Stimulated activated CD4-positive, alpha-beta T cell treated with anti-CD3 and anti-CD28 coated beads, Interleukin-2, amount 100 ng/mL, for 48 hours (primary cell): Measurements from ENCODE around the gene P2RY14.
A peak's percentile ranks its signal among the peaks of the same experiment; 100 is the strongest.

Source experiments
- DNase-seq, 2 donors: peaks; one replicate each; pipeline ENCODE4 v3.0.0-alpha.2; 2020

Gene P2RY14

DNA sequence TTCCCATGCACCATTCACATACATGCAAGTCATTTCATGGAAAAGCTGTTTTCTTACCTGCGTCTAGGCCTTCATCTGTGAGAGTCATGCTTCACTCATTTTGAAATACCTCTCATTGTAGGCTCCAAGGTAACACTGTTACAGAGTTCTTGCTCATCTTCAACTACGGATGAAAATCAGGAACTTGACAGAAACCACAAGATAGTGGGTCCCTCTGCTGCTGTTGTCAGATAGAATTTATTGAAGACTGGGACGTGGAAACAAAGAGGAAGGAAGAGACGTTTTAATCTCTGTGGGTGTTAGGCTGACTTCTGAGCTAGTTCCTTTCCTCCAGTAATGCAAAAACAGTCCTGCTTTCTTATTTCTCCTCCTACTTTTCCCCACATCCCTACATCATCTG is at the start of gene P2RY14:
Gene P2RY14, minus strand, starts transcription at position 313 of the 400 bp plus-strand sequence. CDS start 64,226 bp downstream, outside the sequence.
- no peak for DNase-seq

DNA sequence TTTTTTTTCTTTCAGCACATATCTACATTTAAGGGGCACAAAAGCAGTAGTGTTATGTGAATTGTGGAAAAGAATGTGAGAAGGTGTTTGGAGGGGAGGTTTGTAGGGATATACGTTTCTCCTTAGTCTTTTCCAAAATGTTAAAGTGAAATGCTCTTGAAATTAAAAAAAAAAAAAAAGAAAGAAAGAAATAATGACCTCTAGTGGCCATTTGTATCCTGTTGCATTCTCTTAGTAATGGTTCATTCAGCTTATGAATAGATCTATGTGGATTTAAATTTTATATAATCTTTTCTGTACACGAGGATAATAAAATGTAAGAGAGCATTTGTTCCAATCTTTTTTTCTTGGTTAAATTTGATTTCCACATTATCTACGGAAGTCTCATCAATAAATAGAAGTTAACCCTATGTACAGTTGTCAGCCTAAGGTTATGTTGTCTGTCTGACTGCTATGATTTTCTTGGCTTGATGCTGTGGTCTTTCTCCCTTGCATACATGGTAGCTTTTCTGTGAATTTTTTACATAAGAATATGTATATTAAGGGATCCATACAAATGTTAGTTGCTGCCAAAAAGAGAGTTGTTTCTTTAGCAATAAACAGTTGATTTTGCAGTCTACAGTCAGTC is 49.3 kb upstream of the P2RY14 start:
- no peak for DNase-seq

DNA sequence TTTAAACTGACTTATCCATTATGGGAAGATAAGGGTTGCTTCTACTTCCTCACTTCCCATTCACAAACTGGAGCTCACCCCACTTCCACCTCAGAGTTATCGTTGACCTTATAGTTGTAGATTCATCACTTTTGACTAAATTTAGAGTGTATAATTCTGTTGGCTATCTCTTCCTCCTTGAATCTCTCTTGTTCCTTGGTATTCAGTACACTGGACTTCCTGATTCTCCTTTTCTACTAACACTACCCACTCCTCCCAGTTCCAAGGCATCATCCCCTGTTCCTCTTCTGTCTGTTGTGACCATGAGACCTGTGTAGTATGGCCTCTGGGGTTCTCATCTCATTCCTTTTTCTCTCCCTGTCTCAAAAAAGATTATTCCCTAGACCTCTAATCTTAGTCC is 44.2 kb upstream of the P2RY14 start:
- no peak for DNase-seq

DNA sequence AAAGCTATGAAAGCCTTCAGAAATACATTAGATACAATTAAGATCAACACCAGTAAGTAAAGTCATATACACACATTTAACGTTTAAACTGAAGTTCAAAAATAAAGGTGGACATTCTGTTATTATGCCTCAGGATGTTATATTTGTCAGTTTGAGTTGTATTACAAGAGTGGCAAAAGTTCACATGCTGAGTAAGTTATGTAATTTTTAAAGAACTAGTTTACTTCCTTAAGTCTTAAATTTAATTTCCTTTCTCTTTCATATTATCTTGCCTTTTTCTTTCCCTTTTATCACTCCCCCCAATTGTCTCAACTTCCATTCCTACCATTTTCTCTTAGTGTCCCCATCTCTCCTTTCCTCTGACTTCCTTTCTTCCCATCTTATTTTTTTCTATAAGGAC is 43.2 kb upstream of the P2RY14 start:
- DNase-seq, result no peak

DNA sequence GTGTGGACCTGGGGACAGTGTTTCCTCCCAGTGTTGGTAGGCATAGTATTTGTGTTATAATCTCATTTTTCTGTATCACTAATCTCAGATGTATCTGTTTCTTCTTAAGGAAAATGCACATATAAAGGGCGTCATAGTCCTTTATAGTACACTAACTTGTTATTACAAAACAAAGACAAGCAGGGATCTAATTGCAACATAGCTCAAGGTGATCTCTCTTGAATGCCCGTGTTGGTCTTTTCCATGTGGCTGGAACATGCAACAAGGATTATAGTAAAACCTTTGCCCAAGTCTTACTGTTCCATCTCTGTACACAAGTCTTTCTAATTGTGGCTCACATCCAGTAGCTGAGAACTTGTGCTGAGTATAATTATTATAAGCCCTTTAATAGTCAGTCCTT is 41.8 kb upstream of the P2RY14 start:
- DNase-seq, result no peak

DNA sequence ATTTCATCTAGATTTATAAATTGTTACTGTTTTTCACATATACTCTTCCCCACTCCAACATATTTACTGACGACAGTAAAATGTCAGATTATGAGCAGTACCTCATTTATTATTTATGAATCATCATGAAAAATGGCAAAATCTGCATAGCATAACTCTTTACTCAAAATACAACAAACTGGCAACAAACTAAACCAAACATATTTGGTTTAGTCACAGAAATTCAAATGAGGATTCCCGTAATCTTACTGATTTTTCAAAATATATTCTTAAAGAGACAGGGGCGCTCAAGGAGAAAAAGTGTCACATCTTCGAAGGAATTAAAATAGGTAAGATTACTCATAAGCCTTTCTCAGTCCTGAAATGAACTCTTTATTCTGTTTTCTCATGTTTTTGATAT is 41.3 kb upstream of the P2RY14 start:
- DNase-seq, result no peak

DNA sequence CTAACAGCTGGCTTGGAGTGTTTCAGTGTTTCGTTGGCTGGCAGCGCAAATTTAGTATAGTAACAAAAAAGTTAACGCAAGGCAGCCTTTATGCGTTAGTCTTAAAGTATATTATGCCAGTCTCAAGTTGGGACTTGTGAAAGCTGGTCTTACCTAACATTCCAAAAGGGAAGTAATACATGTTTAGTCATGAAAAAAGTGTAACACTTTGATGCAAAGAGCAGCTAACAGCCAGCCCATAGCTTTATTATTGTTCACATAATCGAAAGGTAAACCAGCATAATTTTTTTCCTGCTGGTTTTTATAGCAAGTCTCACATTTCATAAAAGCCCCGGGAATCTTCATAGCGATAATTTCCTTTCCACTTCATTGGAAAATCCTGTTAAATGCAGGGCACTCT is 40.6 kb upstream of the P2RY14 start:
- no peak for DNase-seq

DNA sequence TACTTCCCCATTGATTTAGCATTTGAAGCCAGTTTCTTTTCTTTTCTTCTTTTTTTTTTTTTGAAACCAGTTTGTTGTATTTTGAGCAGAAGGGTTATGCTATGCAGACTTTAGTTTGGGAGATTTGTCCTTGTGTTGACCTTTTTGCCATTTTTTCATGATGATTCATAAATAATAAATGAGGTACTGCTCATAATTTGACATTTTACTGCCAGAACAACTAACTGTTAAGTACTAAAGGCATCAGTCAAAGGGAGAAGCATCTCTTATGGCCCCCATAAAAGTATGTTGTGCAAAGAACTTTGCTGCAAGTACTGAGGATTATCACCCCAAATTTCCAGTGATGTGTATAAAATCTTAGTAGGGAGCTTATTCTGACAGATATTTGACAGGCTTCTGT is 40.0 kb upstream of the P2RY14 start:
- DNase-seq, result no peak

DNA sequence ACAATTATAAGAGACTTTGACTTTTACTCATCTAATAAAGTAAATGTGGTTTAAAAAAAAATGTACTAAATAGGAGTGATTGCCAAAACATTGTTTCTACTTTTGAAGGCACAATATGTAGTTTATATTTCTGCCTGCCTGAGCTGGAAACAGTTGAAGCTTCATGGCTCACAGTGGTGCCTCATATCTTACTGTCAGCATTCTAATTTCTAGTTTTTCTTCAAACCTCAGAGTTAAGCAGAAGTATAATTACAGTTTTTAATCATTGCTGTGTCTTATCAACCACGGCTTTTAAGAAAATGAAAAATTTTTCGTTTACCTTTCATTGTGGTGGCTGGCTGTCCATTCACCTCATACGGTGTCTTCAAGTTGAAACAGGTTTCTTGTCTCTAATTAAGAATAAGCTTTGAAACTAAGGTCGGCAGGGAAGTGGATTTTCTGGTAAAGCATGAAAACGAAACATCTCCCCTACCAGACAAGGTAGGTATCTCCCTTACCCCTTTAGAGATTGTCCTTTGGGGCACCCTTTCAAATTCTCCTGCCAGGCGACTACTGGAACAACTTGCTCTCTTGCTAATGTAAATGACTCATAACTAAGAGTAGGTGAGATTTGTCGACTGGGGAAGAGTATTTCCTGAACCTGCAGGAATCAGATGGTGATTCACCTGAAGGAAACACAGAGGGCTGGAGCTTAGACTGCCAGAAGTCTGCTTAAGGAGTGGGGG is 38.1 kb upstream of the P2RY14 start, which contains the start of gene GPR87:
Gene GPR87, minus strand, starts transcription at position 554 of the 725 bp plus-strand sequence. CDS start 16,720 bp downstream, outside the sequence.
- DNase-seq, result no peak

DNA sequence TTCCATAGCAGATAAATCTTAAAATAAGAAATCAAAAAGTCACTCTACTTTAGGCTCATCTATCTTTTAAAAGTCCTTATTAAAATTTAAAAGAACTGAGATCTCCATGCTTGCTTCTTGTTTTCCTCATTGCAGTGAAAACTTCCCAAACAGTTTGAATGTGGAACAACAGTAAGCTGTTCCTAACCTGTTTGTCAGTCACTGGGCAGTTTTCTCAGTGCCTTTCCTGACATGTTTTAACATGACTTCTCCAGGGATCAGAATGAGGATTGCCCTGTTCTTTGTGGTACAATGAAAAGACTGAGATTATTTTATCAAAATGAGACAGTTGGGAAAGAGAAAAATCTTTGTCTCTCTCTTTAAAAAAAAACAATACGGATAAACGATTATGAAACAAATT is 37.5 kb upstream of the P2RY14 start:
- no peak for DNase-seq

DNA sequence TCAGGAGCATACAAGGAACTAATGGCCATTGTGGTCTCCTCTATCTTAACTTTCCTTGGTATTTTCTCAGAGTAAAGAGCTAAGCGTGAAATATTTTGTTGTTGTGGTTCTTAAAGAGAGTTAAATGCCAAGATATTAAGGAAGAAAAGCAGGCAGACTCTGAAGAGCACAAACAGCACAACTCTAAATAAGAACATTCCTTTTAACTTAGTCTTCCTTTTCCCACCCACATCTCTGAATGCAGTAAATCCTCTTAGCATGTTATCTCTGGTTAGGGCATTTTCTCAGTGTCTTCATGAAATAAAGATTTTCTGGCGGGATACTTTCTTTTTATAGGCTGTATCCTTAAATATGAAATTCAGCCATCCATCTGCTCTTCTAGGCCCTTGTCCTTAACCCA is 36.8 kb upstream of the P2RY14 start:
- no peak for DNase-seq

DNA sequence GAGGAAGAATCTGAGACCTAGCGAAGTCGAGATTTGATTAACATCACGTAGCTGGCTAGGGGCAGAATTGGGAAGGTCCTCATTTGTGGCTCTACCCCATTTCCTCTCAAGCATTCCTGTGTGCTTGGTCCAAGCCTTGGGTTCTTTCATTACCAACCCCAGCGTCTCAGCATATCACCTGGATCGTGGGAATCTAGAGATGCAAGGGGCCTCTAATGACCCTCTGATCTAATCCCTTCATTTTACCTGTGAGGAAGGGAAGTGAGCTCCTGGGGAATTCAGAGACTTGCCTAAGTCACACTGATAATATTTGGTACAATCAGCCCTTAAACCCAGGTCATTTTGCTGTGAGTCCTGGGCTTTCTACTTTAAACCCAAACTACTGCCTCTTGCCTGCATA is 36.3 kb upstream of the P2RY14 start:
- no peak for DNase-seq

DNA sequence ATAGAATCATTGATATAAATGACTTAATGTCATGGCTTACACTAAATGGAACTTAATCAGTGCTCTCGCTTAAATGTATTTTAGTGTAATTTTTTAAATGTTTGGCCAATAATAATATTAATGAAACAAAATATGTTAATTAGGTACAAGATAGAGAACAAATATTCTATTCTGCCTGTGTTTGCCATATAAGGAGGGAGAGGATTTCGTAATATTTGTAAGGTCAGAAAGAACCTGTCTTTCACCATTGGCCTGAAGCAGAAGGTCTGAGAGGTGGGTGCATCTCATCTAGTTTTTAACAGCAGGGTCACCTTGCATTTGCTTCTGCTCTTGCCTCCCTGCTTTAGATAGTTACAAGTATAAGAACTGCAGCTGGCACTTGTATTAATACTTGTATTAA is 35.8 kb upstream of the P2RY14 start:
- DNase-seq, result no peak

DNA sequence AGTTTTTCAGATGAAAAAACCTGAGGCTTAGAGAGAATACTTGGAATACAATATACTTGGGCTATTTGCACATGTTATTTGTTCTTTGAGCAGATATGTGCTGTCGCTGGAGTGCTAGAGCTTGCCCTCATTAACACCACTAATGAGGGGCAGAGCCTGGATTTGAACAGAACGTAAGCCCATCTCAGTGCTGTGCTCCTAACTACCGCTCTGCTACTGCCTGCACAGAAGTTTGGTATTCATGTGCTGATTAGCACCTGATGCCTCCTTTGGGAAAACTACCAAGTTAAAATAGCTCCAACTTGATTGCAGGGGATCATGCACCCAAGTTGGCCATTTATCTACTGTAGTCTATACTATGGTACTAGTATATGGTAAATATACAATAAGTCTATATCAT is 34.6 kb upstream of the P2RY14 start:
- DNase-seq, result no peak

DNA sequence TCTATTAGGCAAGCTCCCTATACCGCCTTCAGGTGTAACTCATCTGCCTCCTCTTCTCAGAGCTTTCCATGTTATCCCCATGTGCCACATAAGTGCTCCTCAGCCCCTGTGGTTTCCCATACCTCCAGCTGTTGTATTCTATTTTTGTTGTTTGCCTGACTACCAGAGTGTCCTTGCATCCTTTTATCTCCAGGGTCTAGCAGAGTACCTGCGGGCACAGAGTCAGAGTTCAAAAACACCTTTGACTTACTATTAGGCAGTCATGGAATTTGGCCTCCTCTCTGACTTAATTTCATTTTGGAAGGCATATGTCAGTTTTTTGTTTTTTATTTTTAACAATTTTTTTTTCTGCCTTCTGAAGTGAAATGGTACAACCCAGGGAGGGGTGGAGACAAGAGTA is 31.2 kb upstream of the P2RY14 start:
- DNase-seq, result no peak

DNA sequence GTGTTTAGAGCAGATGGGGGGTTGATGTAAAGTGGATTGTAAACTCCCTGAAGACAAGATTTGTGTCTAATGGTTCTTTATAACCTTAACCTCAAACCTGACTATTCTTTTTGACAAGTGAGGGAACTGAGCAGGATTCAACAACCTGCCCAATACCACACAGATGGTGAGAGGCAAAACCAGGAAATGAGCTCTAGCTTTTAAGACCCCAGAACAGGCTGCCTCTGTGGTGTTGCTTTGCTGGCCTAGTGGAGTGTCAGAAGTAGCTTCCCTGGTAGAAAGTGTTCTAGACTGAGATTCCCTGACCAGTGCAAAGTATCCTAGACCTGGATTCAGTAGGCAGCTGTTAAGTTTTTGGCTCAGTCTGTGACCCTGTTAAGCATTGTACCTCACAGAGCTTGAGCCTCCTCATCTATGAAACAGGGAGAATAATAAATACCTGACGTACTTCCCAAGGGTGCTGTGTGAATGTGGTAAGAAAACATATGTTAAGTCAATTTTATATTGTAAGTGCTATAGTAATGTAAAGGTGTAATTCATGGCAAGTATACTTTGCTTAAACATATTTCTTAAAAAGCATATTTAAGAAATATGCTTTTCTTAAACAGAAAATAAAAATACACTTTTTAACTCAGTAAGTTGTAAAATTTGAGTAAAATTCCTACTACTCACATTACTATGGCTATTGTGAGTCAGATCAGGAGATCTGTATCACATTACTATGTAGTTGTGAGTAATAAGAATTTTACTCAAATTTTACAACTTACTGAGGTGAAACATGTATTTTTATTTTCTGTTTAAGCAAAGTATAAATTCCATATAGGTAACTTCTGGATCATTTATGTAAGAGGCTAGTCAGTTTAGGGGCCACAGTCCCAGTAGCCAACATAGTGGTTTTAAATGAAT is 29.5 kb upstream of the P2RY14 start:
- DNase-seq, result no peak

DNA sequence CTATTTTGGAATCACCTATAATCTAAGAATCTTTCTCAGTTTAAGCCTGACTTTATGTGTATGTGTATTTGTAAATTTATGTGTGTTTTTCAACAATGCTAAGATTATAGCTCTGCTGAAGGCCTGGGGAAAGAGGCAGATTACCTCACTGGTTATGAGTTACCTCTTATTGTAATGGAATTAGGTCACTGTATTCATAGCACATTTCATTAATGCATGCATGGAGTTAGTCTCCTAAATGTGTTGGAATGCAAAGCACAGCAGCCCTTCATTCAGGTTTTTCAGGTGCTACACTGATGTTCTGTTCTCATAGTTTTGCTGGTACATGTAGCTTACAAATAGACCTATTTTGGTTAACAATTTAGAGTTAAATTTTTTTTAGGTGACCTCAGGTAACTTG is 28.8 kb upstream of the P2RY14 start:
- no peak for DNase-seq

DNA sequence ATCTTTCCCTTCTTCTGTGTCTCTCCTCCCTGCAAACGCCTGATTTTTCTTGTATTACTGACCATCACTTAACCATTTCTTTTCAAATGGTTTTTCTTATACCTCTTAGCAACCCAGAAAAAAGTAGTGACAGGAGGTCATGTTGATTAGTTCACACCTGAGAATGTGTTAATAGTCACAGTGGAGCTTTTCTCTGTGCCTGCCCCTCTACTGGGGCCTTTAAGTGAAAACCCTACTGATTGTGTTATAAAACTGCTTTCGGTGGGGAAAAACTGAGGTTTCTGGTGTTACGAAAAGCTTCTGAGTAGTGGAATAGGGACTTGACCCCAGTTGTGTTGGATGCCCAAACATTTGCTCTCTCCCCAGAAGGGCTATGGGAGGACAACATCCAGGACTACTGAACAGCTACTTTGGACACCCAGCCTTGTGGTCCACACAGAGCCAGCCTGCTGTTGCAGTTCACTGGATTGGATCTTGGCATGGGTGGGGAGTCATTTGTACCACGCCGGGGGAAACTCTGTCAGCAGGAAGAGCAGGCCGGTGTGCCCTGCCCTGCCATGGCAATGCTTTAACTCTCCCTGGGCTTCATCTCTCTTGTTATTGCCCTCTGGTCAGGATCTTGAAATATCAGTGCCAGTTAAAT is 27.9 kb upstream of the P2RY14 start:
- no peak for DNase-seq

DNA sequence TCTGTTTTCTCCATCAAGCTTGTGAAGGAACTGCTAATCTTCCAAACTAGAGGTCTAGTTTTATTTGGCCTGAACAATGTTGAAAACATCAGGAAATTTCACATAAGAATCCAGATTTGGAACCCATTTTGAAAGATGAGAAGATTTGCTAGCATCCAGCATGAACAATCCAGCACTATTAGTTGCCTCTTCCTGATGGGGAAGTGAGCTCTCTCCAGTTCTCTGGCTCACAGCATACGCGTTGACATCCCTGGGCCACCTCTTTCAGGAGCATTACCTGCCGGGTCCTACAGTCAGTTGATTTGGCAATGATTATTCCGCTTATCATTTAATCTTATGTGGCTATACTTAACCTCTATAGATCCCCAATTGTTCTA is 27.4 kb upstream of the P2RY14 start:
- DNase-seq, result no peak

DNA sequence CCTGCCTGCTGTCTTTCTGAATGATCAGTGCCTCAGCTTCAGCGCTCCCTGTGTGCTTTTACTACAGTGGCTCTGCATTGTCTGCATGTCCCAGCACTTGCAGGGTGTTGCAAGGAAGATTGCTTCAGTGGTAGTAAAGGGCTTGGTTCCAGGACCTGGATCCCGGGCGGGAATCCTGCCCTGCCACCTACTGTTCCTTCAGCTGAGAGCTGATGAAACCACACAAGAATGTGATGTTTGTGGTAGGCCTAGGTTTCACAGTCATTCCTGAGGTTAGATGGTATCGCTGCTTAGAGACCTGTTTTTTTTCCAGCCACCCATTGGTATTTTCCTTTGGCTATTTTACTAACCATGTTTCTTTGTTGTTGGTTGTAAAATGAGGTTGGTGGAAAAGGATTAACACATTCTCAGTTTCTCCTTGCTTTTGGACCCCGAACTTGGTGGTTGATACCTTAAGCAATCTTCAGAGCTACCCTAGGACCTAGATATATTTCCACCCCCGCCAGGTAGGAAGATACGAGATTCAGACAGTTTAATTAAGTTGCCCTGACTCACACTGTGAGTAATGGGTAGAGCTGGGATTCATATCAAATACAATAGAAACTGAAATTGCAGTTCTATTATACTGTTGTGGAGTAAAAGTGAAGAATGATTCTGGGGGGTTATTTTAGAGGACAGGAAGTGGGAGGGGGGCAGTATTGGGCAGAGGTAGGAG is 26.9 kb upstream of the P2RY14 start:
- peak in 1 of 2 donors; percentile 20 for DNase-seq

DNA sequence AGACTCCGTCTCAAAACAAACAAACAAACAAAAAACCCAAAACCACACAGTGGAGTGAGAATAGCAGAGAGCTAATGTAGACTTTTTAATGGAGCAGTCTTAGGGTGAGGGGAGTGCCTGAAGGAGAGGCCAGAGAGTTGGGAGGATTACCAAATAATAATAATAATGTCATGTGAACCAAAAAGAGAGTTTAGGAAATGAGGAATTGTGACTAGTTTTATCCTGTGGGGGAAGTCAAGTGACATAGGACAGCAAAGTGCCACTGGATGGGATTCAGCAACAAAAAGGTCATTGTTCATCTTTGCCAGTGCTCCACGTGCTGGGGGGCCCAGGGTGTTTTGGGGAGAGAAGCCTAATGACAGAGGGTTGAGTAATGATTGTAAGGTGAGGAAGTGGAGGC is 25.4 kb upstream of the P2RY14 start:
- DNase-seq, result no peak

DNA sequence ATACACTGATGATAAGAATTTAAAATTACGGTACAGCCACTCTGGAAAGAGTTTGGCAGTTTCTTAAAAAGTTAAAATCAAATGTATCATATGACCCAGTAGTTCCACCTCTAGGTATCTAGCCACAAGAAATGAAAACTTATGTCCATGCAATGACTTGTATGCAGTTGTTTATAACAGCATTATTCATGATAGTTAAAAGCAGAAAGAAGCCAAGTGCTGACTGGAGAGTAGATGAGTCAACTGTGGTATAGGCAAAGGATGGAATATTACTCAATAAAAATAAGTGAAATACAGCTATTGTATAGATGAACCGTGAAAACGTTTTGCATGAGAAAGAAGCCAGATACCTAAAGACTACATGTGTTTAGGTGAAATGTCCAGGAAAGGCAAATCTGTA is 23.4 kb upstream of the P2RY14 start:
- DNase-seq, result no peak

DNA sequence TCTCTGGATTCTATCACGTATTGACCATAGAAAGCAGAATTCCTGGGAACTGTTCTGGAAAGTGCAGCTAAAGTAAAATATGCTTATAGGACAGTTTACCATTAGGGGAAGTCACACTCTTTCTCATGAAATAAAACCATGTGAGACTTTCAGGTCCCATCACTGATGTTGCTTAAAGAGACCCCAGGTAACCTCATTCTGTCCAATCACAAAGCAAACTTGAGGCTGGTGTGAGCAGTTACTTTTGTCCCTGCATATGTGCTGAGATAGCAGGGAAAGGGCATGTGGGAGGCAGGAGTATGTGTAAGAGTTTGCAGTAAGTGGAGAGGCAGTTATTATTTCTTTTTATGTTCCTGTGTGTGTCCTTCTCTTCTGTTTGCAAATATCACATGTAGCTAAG is 22.2 kb upstream of the P2RY14 start:
- no peak for DNase-seq
